Superior temporal gyrus (tissue), 1 donor: ENCODE results near the gene EIF3I.

Experiments
- DNase-seq: peaks from one replicate; pipeline ENCODE4 v3.0.0-alpha.2; 2016; ENCODE audit errors: extremely low spot score

EIF3I gene

GRCh38 chr1:32266921-32267591 is 44.8 kb downstream of the EIF3I start:
- no peak for DNase-seq

GRCh38 chr1:32269744-32270143 is 47.5 kb downstream of the EIF3I start:
- DNase-seq, result no peak

GRCh38 chr1:32272557-32273390 is 50.6 kb downstream of the EIF3I start:
- no peak for DNase-seq

GRCh38 chr1:32273391-32274208 is 51.4 kb downstream of the EIF3I start:
- DNase-seq, result no peak

- DNase-seq, result no peak
These were observed 52.6 kb downstream of the EIF3I start for GRCh38 chr1:32274646-32275340.

- DNase-seq, result no peak
These were observed 53.2 kb downstream of the EIF3I start for GRCh38 chr1:32275424-32275823.

GRCh38 chr1:32276032-32276782 is 54.0 kb downstream of the EIF3I start:
- no peak for DNase-seq
